Ascending aorta (tissue), 2 donors: Measurements from ENCODE around the gene WBP2. TPM values are rescaled to one million over a fixed set of nuclear protein-coding genes. Genes with fewer than 3 reads are reported as not detected.

ENCODE experiments used
- DNase-seq, 2 donors: peaks; one replicate each; pipeline ENCODE4 v3.0.0-alpha.2; 2019; ENCODE audit warnings: low spot score in 2 of 2
- H3K27ac ChIP-seq, 2 donors: fragments of 200-600 bp; sonication (generic); one replicate each; pipeline ENCODE4 v1.5.1; 2016 to 2017; ENCODE audit warnings: mild to moderate bottlenecking in 1 of 2
- H3K27me3 ChIP-seq: fragments of 200-600 bp; sonication (generic); one replicate; pipeline ENCODE4 v1.5.1; 2017
- H3K36me3 ChIP-seq, 2 donors: fragments of 200-600 bp; sonication (generic); one replicate each; pipeline ENCODE4 v1.5.1; 2016
- H3K4me1 ChIP-seq, 2 donors: fragments of 200-600 bp; sonication (generic); one replicate each; pipeline ENCODE4 v1.5.1; 2016 to 2017; ENCODE audit warnings: mild to moderate bottlenecking in 1 of 2
- H3K4me3 ChIP-seq, 2 donors: fragments of 200-600 bp; sonication (generic); one replicate each; pipeline ENCODE4 v1.5.1; 2016 to 2017; ENCODE audit warnings: mild to moderate bottlenecking in 1 of 2
- H3K9me3 ChIP-seq, 2 donors: fragments of 200-600 bp; sonication (generic); one replicate each; pipeline ENCODE4 v1.5.1; 2016
- intact Hi-C: fragments of 100-400 bp; cut with DNase I; formaldehyde crosslinking; loops from one replicate; pipeline ENCODE4 v1.15.1; 2023
- total RNA-seq: library from RNA; depleted of rRNA; stranded (reverse); fragments of >200 nt; gene quantifications from one replicate; pipeline ENCODE4 v1.1.0, GENCODE V29; 2016
- TF ChIP-seq, protein P1 (sequence below), 3 experiments: fragments of 200-600 bp in 2 of 3; fragments of 450-650 bp in 1 of 3; sonication (generic) in 2 of 3; IDR thresholded peaks; one replicate each; pipeline ENCODE4 v1.5.1; 2016 to 2019; ENCODE audit warnings: antibody characterized with exemption in 3 of 3, mild to moderate bottlenecking in 1 of 3, moderate library complexity in 1 of 3

WBP2 gene
- total RNA-seq, 1 donor from 2014 or later, result 50.7 TPM

DNA sequence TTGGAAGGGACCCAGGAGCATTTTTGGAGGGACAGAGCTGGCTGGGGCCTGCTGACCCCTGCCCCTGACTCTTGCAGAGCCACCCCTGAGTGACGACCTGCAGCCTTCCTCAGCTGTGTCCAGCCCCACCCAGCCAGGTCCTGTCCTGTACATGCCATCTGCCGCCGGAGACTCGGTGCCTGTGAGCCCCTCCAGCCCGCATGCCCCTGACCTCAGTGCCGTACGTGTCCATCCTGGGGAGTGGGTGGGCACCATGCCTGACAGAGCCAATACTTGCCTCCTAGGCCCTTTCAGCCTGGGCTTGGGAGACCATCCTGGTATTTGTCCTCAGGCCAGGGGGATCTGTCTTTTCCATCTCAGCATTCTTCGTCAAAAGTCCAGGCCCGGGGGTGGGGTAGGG is 38.4 kb downstream of the WBP2 start:
- no peak overlapping the region for H3K4me3 ChIP-seq
- H3K4me1 ChIP-seq, result no peaks in the 10 kb centered on the region
- H3K9me3 ChIP-seq, result no peaks in the 10 kb centered on the region
- TF ChIP-seq, protein P1, sequence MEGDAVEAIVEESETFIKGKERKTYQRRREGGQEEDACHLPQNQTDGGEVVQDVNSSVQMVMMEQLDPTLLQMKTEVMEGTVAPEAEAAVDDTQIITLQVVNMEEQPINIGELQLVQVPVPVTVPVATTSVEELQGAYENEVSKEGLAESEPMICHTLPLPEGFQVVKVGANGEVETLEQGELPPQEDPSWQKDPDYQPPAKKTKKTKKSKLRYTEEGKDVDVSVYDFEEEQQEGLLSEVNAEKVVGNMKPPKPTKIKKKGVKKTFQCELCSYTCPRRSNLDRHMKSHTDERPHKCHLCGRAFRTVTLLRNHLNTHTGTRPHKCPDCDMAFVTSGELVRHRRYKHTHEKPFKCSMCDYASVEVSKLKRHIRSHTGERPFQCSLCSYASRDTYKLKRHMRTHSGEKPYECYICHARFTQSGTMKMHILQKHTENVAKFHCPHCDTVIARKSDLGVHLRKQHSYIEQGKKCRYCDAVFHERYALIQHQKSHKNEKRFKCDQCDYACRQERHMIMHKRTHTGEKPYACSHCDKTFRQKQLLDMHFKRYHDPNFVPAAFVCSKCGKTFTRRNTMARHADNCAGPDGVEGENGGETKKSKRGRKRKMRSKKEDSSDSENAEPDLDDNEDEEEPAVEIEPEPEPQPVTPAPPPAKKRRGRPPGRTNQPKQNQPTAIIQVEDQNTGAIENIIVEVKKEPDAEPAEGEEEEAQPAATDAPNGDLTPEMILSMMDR (IDR thresholded peaks at IDR 0.05), result no peak
- no peak for DNase-seq
- intact Hi-C loops, result no loop called here
- H3K27me3 ChIP-seq, result no peaks in the 10 kb centered on the region
- peaks cover 76 to 94% of the 10 kb centered on the region in 2 donors for H3K36me3 ChIP-seq
- H3K27ac ChIP-seq, result no peak overlapping the region

DNA sequence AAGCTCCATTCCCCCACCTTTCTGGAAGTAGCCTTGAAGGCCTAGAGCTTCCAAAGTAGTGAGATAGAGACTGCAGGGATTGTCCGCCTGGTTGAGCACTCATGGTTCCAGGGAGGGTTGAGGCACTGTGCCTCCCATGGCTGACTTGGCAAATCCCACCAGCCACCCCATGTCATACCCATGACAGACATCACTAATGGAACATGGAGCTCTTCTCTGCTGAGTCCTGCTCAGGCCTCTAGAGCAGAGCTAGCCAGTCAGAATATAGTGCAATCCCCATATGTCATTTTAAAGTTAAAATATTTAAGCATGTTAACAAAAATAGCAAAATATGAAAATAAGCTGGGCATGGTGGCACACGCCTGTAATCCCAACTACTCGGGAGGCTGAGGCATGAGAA is 39.7 kb downstream of the WBP2 start:
- H3K4me3 ChIP-seq, result no peak overlapping the region
- H3K4me1 ChIP-seq, result no peaks in the 10 kb centered on the region
- H3K36me3 ChIP-seq, result peaks cover 81 to 97% of the 10 kb centered on the region in 2 donors
- no peak for DNase-seq
- intact Hi-C loops, result no loop called here
- no peaks in the 10 kb centered on the region for H3K9me3 ChIP-seq
- TF ChIP-seq, protein P1 (IDR thresholded peaks at IDR 0.05), result no peak
- no peak overlapping the region for H3K27ac ChIP-seq
- H3K27me3 ChIP-seq, result no peaks in the 10 kb centered on the region

DNA sequence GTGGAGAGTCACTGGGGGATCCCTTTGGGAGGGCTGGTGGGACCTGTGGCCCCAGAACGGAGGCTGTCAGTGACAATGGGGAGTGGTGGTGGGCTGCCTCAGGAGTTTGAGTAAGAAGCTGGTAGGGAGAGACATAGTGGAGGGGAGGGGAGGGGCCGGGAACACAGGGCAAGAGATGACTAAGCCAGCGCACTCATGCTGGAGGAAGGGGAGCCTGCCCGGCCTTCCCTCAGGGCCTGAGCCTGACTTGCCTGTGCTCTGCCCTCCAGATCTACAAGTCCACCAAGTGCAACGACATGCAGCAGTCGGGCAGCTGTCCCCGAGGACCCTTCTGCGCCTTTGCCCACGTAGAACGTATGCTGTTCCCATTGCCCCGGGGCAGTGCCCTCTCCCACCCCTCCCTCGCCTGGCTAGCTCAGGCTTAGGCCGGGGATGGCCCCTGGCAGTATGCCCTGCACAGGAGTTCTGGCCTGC is 40.2 kb downstream of the WBP2 start:
- no peaks in the 10 kb centered on the region for H3K9me3 ChIP-seq
- DNase-seq, result no peak
- no peaks in the 10 kb centered on the region for H3K27me3 ChIP-seq
- no peak overlapping the region for H3K4me3 ChIP-seq
- H3K36me3 ChIP-seq, result peaks cover 80 to 97% of the 10 kb centered on the region in 2 donors
- no peak overlapping the region for H3K27ac ChIP-seq
- no peaks in the 10 kb centered on the region for H3K4me1 ChIP-seq
- TF ChIP-seq, protein P1 (IDR thresholded peaks at IDR 0.05), result no peak
- intact Hi-C loops, result no loop called here

DNA sequence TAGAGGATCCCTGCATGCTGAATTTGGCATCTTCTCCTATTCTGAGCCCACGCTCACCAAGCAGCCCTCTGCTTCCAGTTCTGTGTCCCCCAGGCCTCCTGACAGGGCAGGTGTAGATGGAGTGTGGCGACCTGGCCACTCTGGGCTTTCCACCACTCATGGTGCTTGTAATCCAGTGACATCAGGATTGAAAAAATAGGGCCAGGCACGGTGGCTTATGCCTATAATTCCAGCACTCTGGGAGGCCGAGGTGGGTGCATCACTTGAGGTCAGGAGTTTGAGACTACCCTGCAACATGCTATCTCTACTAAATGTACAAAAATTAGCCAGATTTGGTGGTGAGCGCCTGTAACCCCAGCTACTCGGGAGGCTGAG is 41.1 kb downstream of the WBP2 start:
- DNase-seq, result no peak
- H3K27ac ChIP-seq, result no peak overlapping the region
- no peaks in the 10 kb centered on the region for H3K4me1 ChIP-seq
- no peaks in the 10 kb centered on the region for H3K27me3 ChIP-seq
- no peak overlapping the region for H3K4me3 ChIP-seq
- peaks cover 76 to 91% of the 10 kb centered on the region in 2 donors for H3K36me3 ChIP-seq
- no peaks in the 10 kb centered on the region for H3K9me3 ChIP-seq
- intact Hi-C loops, result no loop called here
- TF ChIP-seq, protein P1 (IDR thresholded peaks at IDR 0.05), result no peak

DNA sequence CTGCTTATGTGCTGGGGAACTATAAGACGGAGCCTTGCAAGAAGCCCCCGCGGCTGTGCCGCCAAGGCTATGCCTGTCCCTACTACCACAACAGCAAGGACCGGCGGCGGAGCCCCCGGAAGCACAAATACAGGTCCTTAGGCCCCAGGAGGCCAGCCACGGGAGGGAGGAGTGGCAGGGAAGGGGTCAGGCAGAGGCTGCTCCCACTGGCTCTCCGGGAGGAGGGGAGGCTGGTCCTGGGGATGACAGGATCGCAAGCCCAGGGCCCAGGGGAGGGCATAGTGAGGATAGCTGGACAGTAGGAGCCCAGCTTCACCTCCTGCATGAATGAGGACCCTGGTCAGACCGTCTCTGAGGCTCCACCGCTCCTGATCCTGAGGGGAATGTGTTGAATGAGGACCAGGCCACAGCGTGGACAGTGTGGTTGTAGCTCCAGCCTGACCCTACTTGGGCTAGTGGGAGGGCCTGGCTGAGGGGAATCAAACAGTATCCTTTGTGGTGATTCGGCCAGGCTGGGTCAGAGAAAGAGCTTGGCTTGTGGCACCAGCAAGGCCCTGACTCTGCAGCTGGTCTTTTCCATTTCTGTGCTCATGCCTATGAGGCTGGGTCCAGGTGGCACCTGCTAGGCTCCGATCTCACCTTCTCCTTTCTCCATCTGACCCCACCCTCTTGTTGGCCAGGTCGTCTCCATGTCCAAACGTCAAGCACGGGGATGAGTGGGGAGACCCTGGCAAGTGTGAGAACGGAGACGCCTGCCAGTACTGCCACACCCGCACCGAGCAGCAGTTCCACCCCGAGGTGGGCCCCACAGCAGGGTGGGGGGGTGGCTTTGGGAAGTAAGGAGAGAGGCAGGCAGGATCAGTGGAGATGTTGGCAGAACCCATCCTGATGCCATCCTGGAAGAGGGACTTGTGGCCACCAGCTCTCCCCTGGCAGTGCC is 41.8 kb downstream of the WBP2 start:
- Histone ChIP-seq H3K4me1 (peaks cover 0 to 3% of the 10 kb centered on the region in 2 donors), H3K4me3 (no peak overlapping the region), H3K9me3 (no peaks in the 10 kb centered on the region), H3K27me3 (no peaks in the 10 kb centered on the region), H3K27ac (no peak overlapping the region), H3K36me3 (peaks cover 70 to 85% of the 10 kb centered on the region in 2 donors)
- DNase-seq, result no peak
- intact Hi-C loops, result no loop called here
- TF ChIP-seq, protein P1 (IDR thresholded peaks at IDR 0.05), result no peak
